ENCODE data around the gene MFN2.
"Not testable (repeated sequence)": the region's sequence is repeated elsewhere in the genome, so short reads cannot be mapped to it uniquely, and the experiment has no call there.

MFN2 gene

GRCh38 chr1:11979851-11980675 is at the start of gene MFN2:
TSS of gene MFN2 (plus strand) at chr1:11980444. CDS start at chr1:11989169, 8,725 bp downstream.
- DNase-seq: peak; percentile 93

GRCh38 chr1:11930571-11931445 is 49.4 kb upstream of the MFN2 start:
- DNase-seq: no peak

GRCh38 chr1:11931845-11932244 is 48.4 kb upstream of the MFN2 start:
- no peak for DNase-seq

- peak; percentile 85 to 91 for DNase-seq
These were observed 45.8 kb upstream of the MFN2 start, which contains the start of gene PLOD1 for GRCh38 chr1:11934302-11935056. TSS of gene PLOD1 (plus strand) at chr1:11934717. CDS start at chr1:11934780, 63 bp downstream.

GRCh38 chr1:11935057-11935412 is 45.2 kb upstream of the MFN2 start:
- DNase-seq: no peak

- not testable (repeated sequence) for DNase-seq
These were observed 44.5 kb upstream of the MFN2 start for GRCh38 chr1:11935733-11936132.

- no peak for DNase-seq
These were observed 41.3 kb upstream of the MFN2 start for GRCh38 chr1:11938722-11939526.

GRCh38 chr1:11939794-11940193 is 40.5 kb upstream of the MFN2 start:
- DNase-seq: not testable (repeated sequence)

GRCh38 chr1:11940260-11940921 is 39.9 kb upstream of the MFN2 start:
- no peak for DNase-seq

- DNase-seq: no peak
These were observed 38.0 kb upstream of the MFN2 start for GRCh38 chr1:11942280-11942679.

GRCh38 chr1:11943619-11944018 is 36.6 kb upstream of the MFN2 start:
- DNase-seq: no peak

GRCh38 chr1:11944358-11944931 is 35.8 kb upstream of the MFN2 start:
- no peak for DNase-seq

GRCh38 chr1:11946647-11947046 is 33.6 kb upstream of the MFN2 start:
- no peak for DNase-seq

- peak in 1 of 2 donors; percentile 15 for DNase-seq
These were observed 31.3 kb upstream of the MFN2 start for GRCh38 chr1:11948822-11949458.

GRCh38 chr1:11951901-11952300 is 28.3 kb upstream of the MFN2 start:
- no peak for DNase-seq

GRCh38 chr1:11952455-11953109 is 27.7 kb upstream of the MFN2 start:
- peak in 1 of 2 donors; percentile 27 for DNase-seq

GRCh38 chr1:11955221-11955620 is 25.0 kb upstream of the MFN2 start:
- no peak for DNase-seq

GRCh38 chr1:11957398-11957797 is 22.8 kb upstream of the MFN2 start:
- no peak for DNase-seq

GRCh38 chr1:11957897-11958296 is 22.3 kb upstream of the MFN2 start:
- DNase-seq: no peak

- DNase-seq: no peak
These were observed 20.0 kb upstream of the MFN2 start for GRCh38 chr1:11960276-11960675.
